Hindlimb muscle (tissue), 1 donor: ENCODE measurements around the gene NAT10. TPM values are rescaled to one million over a fixed set of nuclear protein-coding genes. Genes with fewer than 3 reads are reported as not detected.
"Not testable (repeated sequence)": the region's sequence is repeated elsewhere in the genome, so short reads cannot be mapped to it uniquely, and the experiment has no call there.

ENCODE experiments used
- DNase-seq: peaks from one replicate; pipeline ENCODE4 v3.0.0-alpha.2; 2013
- polyA plus RNA-seq: library from polyadenylated mRNA; unstranded; fragments of 120-200 nt; gene quantifications from one replicate; pipeline ENCODE4 v1.2.1, GENCODE V29; 2013; ENCODE audit not compliant: insufficient read length

Gene NAT10
- polyA plus RNA-seq = 34.4 TPM

DNA sequence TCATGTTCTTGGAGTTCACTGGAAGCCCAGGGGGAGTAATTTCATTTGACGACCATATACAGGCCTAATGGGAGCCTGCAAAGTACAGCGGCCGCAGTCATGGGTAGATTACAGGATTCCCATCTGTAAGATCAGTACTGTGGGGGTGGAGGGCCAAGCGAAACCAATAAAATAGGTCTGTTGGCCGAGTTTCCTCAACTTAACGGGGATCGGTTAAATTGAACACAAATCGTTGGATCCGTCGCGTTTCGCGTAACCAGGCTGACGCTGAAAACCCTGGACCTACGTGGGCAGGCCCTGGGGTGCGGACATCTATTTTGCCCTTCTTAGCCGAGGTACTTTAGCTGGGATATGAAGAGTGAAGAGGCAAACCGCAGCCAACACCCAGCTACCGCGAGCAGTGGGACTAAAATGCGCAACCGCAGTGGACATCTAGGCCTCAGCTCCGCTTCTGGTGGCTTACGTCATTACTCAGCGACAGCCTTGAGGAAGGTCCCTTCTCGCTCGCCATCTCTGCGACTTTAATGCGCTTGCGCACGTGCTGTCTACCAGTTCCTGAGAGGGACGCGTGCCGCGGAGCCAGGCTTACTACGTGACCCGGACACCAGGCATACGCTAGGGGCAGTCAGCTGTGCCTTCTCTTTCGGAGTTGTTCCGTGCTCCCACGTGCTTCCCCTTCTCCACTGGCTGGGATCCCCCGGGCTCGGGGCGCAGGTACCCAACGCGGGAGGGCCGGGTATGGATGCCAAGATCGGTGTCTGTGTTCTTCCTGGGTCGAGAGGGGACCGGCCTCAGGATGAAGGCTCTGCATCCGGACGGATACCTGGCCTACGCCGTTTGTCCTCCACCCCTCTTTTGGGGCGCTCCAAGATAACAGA is at the start of gene NAT10:
Gene NAT10, plus strand, starts transcription at position 551 of the 878 bp plus-strand sequence. CDS start 2,597 bp downstream, outside the sequence.
- DNase-seq = peak; percentile 97

DNA sequence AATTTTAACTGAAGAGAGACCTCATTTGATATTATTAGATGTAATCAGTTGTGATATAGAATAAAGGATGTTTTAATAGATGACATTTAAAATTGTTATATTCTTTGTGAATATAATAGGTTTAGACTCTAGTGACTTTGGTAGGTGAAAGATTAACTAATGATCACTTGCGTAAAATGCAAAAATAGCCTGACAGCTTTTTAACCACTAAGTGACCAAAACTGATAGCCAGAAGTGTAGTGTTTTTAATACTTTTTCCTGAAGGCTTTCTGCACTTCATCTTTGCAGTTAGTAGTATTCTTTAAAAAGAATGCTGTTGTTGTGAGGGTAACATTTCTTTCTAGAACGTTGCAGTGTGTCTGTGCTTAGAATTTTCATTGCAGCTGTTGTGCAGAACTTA is 48.8 kb upstream of the NAT10 start:
- DNase-seq = no peak

DNA sequence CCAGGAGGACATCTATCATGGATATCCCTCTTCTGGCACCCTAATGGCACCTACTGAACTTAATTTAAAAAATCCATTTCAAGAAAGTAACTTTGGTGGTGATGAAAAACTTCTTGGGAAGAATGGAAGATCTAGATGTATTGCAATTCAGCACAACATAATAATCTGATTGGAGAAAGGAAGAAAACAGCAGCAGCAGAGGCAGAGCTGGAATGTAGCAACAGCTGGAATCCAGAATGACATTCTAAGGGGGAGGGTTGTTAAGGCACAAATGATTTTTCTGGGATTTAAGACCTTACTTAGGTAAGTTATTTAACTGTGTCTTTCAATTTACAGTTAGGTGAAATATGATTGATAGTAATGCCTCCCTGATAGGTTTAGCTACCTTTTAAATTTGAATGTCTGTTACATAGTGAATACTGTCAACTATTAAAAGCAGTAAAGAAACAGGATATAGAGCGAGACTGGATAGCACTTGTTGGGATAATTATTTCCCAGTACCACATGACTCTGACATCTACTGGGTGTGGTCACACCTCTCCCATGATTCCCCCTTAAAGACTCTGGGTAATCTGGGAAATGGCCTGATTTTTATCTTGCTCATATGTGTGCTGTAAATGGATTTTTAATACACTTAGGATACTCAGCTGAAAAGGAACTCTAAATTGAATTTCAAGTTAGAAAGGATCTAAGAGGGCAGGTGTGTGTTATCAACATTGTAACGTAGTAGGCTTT is 42.2 kb upstream of the NAT10 start:
- no peak for DNase-seq

DNA sequence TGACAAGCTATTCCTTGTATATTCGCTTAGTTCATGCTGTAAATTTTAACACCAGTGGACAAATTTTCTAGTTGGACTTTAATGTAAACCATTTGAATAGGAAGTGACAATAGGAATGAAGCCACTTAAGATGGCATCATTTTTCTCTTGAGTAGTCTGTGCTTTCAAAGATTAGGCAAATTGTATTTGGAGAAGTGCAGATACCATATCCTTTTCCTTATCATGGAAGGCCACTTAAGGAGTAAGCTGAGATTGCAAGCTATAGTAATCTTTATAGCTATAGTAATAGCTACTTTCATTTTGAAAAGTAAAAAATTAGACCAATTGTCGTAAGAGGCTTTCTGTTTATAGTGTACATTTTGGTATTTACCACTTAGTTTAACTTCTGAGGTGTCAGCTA is 41.1 kb upstream of the NAT10 start:
- no peak for DNase-seq

DNA sequence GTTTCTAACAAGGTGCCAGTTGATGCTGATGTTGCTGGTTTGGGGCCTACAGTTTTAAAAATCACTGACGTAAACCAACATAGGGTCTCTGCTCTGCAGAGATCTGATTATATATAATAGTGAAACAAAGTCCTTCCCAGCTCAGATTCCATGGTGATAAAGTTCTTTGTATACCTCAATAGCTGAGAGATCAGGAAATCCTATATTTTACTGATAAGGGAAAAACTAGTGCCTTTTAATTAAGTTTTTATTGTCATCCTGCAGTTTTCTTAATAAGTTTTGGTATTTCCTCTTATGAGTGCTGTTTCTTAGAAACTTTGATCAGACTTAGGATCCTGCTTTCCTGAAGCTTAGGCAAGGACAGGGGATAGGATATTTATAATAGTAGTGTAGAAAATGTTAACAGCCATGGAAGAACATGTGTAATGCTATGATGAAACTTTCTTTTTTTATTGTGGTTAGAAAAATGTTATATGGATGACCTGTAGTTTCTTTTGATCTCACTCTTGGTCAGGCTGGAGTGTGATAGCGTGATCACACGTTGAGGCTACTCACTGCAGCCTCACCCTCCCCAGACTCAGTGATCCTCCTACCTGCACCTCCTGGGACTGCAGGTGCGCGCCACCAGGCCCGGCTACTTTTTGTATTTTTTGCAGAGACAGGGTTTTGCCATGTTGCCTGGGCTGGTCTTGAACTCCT is 39.8 kb upstream of the NAT10 start:
- DNase-seq = no peak

DNA sequence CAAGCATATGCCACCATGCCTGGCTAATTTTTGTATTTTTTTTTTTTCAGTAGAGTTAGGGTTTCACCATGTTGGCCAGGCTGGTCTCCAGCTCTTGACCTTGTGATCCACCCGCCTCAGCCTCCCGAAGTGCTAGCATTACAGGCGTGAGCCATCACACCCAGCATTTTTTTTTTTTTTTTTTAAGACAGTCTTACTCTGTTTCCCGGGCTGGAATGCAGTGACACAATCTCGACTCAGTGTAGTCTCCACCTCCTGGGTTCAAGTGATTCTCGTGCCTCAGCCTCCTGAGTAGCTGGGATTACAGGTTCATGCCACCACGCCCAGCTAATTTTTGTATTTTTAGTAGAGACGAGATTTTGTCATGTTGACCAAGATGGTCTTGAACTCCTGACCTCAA is 38.7 kb upstream of the NAT10 start:
- not testable (repeated sequence) for DNase-seq

DNA sequence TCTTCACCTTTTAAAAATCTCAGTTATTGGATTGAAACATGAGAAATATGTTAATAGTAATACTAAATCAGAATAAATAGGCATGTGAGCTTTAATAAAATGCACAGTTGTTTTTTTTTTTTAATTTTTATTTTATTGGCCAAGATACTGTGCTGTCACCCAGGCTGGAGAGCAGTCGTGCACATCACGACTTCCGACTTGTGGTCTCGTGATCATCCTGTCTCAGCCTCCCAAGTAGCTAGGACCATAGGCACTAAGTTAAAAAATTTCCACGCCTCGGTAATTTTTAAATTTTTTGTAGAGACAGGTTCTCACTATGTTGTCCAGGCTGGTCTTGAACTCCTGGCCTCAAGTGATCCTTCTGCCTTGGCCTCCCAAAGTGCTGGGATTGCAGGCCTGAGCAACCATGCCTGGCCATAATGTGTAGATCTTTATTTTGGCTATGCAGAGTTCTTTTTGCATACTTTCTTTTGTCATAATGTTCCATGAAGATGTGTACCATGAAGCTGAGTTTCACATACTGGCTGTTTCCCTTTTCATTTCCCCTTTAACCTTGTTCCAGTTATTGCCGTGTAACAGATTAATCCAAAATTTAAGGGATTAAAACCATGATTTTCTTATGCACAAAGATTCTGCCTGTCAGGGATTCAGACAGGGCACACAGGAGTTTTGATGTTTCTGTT is 37.9 kb upstream of the NAT10 start:
- DNase-seq = no peak

DNA sequence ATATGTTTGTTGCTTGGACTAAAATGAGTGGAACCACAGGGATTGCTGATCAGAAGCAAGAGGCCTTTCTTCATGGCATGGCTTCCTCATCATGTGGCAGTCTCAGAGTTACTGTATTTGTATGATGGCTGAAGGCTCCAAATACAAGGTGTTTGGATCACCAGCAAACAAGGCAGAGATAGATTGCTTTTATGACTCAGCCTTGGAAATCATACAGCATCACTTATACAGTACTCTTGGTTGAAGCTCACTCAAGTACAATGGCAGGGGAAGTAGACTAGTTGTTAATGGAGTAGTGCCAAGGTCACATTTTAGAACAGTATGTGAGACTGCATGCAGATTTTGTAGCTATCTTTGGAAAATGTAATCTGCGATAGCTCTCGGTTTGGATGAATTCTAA is 37.3 kb upstream of the NAT10 start:
- DNase-seq = no peak

DNA sequence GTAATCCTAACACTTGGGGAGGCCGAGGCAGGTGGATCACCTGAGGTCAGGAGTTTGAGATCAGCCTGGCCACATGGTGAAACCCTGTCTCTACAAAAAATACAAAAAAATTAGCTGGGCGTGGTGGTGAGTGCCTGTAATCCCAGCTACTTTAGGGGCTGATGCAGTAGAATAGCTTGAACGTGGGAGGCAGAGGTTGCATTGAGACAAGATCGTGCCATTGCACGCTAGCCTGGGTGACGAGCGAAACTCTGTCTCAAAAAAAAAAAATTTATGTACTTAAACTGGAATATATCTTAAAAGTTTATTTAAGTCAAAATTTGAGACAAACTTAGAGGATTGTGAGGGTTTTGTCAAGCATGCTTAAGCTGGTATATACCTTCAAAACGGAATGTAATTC is 34.1 kb upstream of the NAT10 start:
- not testable (repeated sequence) for DNase-seq

DNA sequence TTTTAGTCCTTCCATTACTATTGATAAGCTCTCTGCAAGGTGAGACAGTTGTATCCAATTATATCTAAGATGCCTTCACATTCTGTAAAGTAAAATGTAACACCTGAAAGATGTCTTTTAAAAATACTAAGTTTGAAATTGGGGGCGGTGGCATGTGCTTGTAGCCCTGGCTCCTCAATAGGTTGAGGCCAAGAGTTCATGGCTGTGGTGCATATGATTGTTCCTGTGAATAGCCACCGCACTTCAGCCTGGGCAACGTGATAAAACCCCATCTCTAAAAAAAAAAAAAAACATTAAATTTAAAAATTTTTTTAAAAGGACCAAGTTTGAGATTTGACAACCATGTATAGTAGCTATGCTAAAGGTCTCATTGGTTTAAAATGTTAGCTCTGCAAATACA is 33.4 kb upstream of the NAT10 start:
- no peak for DNase-seq

DNA sequence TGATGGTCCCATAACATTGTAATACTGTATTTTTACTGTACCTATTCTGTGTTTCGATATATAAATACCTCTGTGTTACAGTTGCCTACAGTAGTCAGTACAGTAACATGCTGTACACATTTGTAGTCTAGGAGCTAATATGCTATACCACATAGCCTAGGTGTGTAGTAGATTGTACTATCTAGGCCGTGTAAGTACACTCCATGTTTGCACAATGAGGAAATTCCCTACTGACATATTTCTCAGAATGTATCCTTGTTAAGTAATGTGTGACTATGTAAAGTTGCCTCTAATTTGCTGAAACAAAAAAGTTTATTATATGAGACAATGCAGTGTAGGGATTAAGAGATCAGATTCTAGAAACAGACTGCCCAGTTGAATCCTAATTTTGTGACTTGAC is 32.6 kb upstream of the NAT10 start:
- DNase-seq = no peak

DNA sequence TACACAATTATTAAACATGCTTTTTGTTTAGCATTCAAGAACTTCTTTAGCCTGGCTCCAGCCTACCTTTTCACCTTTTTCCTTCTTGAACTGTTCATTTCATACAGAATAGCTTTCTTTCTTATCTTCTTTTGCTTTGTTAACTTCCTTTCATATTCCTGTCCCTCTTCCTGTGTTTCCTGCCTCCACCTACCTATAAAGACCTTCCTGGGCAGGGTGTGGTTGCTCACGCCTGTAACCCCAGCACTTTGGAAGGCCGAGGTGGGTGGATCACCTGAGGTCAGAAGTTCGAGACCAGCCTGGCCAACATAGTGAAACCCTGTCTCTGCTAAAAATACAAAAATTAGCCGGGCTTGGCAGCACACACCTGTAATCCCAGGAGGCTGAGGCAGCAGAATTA is 31.0 kb upstream of the NAT10 start:
- no peak for DNase-seq

DNA sequence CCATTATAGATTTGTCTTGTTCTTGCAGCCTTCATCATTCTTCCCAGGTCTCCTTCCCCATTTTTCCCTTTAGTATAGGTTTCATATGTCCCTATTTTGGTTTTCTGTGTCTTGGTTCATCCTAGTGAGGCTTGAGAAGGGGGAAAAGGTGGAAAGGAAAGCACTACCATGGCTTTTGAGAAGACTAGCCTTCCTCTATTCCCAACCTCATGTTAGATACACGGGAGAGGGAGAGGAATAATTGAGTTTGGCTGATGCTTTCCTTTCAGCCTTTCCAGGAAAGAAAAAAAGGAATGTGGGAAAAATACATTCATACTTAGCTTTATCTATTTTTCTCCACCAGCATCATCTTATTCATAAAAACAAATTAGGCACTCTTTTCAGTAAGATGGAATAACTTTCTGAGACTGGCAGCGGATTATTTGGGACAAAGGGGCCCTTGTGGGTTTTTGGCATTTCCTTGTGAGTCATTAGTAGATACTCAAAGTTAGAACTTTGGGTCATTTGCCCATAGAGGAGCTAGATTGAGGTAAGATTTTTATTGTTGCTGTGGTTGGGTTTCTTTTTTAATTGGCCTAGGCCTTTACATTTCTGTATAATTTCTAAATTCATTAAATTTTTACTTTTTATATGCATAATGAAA is 30.1 kb upstream of the NAT10 start:
- DNase-seq = no peak

DNA sequence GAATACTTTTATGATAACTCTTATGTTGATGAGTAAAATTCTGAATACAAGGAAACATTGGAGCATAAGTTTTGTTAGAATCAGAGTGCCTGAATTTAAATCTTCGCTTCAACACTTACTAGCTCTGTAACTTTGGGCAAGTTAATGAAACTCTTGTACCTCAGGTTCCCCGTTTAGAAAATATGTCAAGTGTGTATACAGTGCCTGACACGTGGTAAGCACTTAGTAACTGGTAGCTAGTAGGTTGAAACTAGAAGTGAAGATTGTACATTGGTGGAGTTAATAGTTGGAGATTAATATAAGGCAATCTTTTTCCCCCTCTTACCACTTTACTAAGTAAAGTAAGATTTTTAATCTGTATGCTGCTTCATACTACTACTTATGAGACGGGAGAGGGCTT is 24.8 kb upstream of the NAT10 start:
- no peak for DNase-seq

DNA sequence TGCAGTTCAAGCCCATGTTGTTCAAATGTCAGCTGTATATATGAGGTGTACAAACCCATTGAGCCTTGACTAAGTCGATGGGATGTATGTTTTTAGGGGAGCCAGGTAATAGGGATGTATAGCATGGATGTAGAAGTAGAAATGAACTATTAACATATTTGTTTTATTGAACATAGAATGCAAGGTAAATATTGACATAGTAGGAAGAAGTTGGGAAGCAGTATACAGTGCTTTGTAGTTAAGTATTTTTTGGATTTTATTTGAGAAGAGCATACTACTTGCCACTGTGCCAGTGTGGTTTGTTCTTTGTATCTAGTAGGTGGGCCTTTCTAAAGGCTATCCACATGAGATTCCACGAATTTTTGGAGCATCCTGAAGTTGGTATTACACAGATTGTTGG is 20.8 kb upstream of the NAT10 start:
- DNase-seq = no peak

DNA sequence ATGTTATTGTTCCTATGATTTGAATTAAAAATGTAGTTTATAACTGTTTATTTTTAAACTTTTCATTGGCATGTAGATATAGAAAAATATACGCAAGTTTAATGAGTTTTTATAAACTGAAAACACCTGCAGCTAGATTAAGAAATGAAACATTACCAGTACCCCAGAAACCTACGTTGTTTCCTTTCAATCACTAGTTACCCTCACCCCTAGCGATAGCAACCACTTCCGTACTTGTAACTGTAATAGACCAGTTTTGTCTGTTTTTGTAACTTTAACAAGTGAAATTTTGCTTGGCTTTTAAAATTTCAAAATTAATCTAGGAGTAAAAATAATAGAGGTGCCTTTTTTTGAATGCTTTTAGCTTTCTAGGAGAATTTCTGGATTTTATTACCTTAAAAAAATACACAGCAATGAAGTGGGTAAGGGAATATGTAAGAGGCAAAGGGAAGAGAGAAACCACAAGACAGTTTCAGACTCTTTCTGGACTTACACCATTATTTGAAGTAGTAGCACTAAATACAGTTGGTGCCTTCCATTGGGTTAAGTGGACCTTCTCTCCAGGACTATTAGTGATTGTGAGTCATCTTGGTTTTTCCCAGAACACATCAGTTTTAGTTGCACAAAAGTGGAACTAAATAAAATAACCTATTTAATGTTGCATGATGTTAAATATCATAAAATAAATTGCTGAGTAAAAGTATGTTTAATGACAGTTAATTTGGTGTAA is 18.7 kb upstream of the NAT10 start:
- DNase-seq = no peak

DNA sequence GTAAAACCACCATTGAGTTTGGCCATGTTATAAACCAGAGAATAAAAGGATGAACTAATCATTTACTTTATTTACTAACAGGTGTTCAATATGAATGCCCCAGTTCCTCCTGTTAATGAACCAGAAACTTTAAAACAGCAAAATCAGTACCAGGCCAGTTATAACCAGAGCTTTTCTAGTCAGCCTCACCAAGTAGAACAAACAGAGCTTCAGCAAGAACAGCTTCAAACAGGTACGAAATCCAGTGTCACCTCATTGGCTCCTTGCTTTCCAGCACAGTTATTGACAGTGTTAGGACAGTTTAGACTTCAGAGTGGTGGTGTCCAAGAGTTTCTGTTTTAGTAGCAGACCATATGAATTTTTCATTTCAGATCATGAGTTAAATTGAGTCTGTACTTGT is 13.6 kb upstream of the NAT10 start:
- no peak for DNase-seq

DNA sequence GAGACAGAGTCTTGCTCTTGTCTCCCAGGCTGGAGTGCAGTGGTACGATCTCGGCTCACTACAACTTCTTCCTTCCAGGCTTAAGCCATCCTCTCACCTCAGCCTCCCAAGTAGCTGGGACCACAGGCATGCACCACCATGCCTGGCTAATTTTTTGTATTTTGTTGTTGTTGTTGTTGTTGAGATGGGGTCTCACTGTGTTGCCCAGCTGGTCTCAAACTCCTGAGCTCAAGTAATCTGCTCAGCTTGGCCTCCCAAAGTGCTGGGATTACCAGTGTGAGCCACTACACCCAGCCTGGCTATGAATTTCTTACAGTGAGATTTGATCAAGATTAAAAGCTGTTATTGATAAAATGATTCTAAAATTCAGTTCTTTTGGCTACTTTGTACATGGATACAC is 10.5 kb upstream of the NAT10 start:
- DNase-seq = not testable (repeated sequence)

DNA sequence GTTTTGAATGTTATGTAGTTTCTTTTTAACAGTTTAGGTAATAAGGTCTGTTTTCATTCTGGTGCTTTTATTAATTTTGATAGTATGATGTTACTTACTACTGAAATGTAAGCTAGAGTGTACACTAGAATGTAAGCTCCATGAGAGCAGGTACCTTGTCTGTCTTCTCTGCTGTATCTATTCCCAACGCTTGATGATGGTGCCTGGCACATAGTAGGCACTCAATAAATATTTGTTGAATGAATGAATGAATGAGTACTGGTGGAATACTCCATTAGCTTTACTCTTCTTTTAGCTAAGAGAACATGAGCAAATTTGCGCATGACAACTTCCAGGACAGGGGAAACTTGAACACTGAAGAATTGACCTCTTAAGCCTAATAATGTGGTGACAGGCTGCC is 6.6 kb upstream of the NAT10 start:
- no peak for DNase-seq

DNA sequence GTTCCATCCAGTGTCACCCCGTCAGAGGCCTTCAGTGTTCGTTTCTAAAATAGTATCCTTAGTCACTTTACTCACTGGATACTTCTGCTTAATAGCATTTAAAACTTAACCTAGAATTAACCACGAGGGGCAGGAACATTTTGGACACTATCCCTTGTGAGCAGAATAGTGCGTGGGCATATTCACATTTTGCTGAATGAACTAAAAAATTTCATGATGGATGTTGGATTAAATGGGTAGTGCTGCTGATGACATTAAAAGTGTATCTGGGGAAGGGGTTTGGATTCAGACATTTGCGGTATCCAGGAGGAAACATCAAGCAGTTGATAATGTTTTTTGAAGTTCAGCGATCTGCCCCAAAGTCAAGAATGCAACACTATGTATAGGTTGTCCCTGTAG is 750 bp upstream of the NAT10 start:
- no peak for DNase-seq

DNA sequence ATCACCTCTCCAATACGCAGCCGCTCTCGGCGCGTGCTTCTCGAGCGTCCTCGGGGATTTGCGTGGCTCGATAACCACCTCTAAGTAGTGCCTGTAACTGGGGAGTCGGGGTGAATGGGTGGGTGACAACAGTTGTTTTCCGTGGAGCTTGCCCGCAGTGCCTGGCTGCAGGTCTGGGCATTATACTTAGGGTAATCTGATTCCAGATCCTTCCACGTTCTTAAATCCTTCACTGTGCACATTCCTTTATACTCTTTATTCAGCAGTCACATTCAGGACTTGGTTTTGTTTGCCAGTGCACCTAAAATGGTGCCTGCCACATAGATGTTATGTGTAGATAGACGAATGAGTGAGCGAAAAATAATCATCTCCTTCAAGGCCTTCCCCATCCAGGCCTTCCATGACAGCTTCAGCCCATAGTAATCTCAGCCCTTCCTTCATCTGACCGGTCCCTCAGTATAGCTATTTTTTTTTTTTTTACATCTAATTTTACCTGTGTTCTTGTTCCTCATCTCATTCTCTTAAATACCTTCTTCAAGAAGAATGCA is 602 bp downstream of the NAT10 start:
- no peak for DNase-seq
